ENCODE data around the gene DLGAP4. TPM values are rescaled to one million over a fixed set of nuclear protein-coding genes. Genes with fewer than 3 reads are reported as not detected.

Gene DLGAP4
- total RNA-seq, 1 experiment from 2014 or later = 59.9 TPM

- Histone ChIP-seq H3K4me3 (ENCODE audit: low read depth, low read length, poor library complexity, severe bottlenecking) (no peak overlapping the region), H3K4me1 (ENCODE audit: insufficient read depth, low read length, poor library complexity, severe bottlenecking) (peaks cover 3% of the 10 kb centered on the region), H3K9me3 (ENCODE audit: low read depth, low read length, poor library complexity, severe bottlenecking) (no peaks in the 10 kb centered on the region), H3K36me3 (ENCODE audit: insufficient read depth, low read length, poor library complexity, severe bottlenecking) (no peaks in the 10 kb centered on the region), H3K27ac (ENCODE audit: low read depth, low read length, poor library complexity, severe bottlenecking) (no peak overlapping the region), H3K27me3 (replicated peaks; ENCODE audit: insufficient read depth, low read depth, low read length, poor library complexity) (no peaks in the 10 kb centered on the region)
- ChIA-PET CTCF (no interaction called here), POLR2A (ENCODE audit: low non-redundant PET) (no interaction called here)
- intact Hi-C loops (cut with micrococcal nuclease; ENCODE audit: unreplicated experiment) = no loop called here
- no peak for DNase-seq (ENCODE audit: low spot score)
- BruUV-seq (replicated peaks) = no TSS peak
- TF ChIP-seq EZH2 (IDR thresholded peaks at IDR 0.05; ENCODE audit: borderline replicate concordance, low read depth, low read length, poor library complexity, severe bottlenecking) = no peak
- no peak for TF ChIP-seq CTCF (conservative IDR thresholded peaks at IDR 0.05; ENCODE audit: low read depth, low read length)
Observed at GRCh38 chr20:36477475-36477874, 171.3 kb downstream of the DLGAP4 start.

- CTCF ChIA-PET = no interaction called here
- intact Hi-C loops (cut with micrococcal nuclease; ENCODE audit: unreplicated experiment) = no loop called here
- Histone ChIP-seq H3K4me1 (ENCODE audit: insufficient read depth, low read length, poor library complexity, severe bottlenecking) (no peaks in the 10 kb centered on the region), H3K27me3 (replicated peaks; ENCODE audit: insufficient read depth, low read depth, low read length, poor library complexity) (no peaks in the 10 kb centered on the region), H3K27ac (ENCODE audit: low read depth, low read length, poor library complexity, severe bottlenecking) (no peak overlapping the region), H3K36me3 (ENCODE audit: insufficient read depth, low read length, poor library complexity, severe bottlenecking) (no peaks in the 10 kb centered on the region), H3K9me3 (ENCODE audit: low read depth, low read length, poor library complexity, severe bottlenecking) (no peaks in the 10 kb centered on the region), H3K4me3 (ENCODE audit: low read depth, low read length, poor library complexity, severe bottlenecking) (no peak overlapping the region)
- POLR2A ChIA-PET (ENCODE audit: low non-redundant PET) = no interaction called here
- TF ChIP-seq CTCF (conservative IDR thresholded peaks at IDR 0.05; ENCODE audit: low read depth, low read length) = no peak
- no peak for TF ChIP-seq EZH2 (IDR thresholded peaks at IDR 0.05; ENCODE audit: borderline replicate concordance, low read depth, low read length, poor library complexity, severe bottlenecking)
- DNase-seq (ENCODE audit: low spot score) = no peak
- BruUV-seq (replicated peaks) = no TSS peak
Observed at GRCh38 chr20:36478137-36478905, 172.2 kb downstream of the DLGAP4 start.

GRCh38 chr20:36479938-36480337 lies 173.8 kb downstream of the DLGAP4 start:
- intact Hi-C loops (cut with micrococcal nuclease; ENCODE audit: unreplicated experiment) = no loop called here
- H3K27me3 ChIP-seq (replicated peaks; ENCODE audit: insufficient read depth, low read depth, low read length, poor library complexity) = no peaks in the 10 kb centered on the region
- no peak overlapping the region for H3K27ac ChIP-seq (ENCODE audit: low read depth, low read length, poor library complexity, severe bottlenecking)
- BruUV-seq (replicated peaks) = no TSS peak
- H3K36me3 ChIP-seq (ENCODE audit: insufficient read depth, low read length, poor library complexity, severe bottlenecking) = no peaks in the 10 kb centered on the region
- no peak for TF ChIP-seq CTCF (conservative IDR thresholded peaks at IDR 0.05; ENCODE audit: low read depth, low read length)
- no peak for TF ChIP-seq EZH2 (IDR thresholded peaks at IDR 0.05; ENCODE audit: borderline replicate concordance, low read depth, low read length, poor library complexity, severe bottlenecking)
- H3K9me3 ChIP-seq (ENCODE audit: low read depth, low read length, poor library complexity, severe bottlenecking) = no peaks in the 10 kb centered on the region
- no peaks in the 10 kb centered on the region for H3K4me1 ChIP-seq (ENCODE audit: insufficient read depth, low read length, poor library complexity, severe bottlenecking)
- DNase-seq (ENCODE audit: low spot score) = no peak
- H3K4me3 ChIP-seq (ENCODE audit: low read depth, low read length, poor library complexity, severe bottlenecking) = no peak overlapping the region
- ChIA-PET POLR2A (ENCODE audit: low non-redundant PET) (no interaction called here), CTCF (no interaction called here)

Measured in A673 (cell line).